H9 (cell line): ENCODE results near the gene OPTC. TPM values are rescaled to one million over a fixed set of nuclear protein-coding genes. Genes with fewer than 3 reads are reported as not detected.

Experiments used
- DNase-seq: peaks from one replicate; pipeline ENCODE4 v3.0.0-alpha.2; 2017
- H2AFZ ChIP-seq: one replicate; pipeline ENCODE4 v1.6.1; 2013; ENCODE audit warnings: mild to moderate bottlenecking, low read length, control low read depth, moderate library complexity
- H2AK5ac ChIP-seq: 2 replicates; pipeline ENCODE4 v1.6.1; 2013; ENCODE audit warnings: low read length, control low read depth, mixed read lengths; ENCODE audit not compliant: insufficient read length
- H2BK120ac ChIP-seq: one replicate; pipeline ENCODE4 v1.6.1; 2013; ENCODE audit warnings: low read depth, mild to moderate bottlenecking, low read length, control low read depth, inconsistent platforms; ENCODE audit not compliant: poor library complexity, severe bottlenecking
- H2BK12ac ChIP-seq: 2 replicates; pipeline ENCODE4 v1.6.1; 2013; ENCODE audit warnings: low read length, control low read depth, mixed read lengths, low read depth; ENCODE audit not compliant: insufficient read length
- H2BK15ac ChIP-seq: 2 replicates; pipeline ENCODE4 v1.6.1; 2013; ENCODE audit warnings: low read depth, low read length, control low read depth
- H2BK20ac ChIP-seq: one replicate; pipeline ENCODE4 v1.6.1; 2013; ENCODE audit warnings: low read depth, mild to moderate bottlenecking, low read length, control low read depth, inconsistent platforms; ENCODE audit not compliant: poor library complexity, severe bottlenecking
- H2BK5ac ChIP-seq: 2 replicates; pipeline ENCODE4 v1.6.1; 2013; ENCODE audit warnings: low read length, control low read depth, mixed read lengths; ENCODE audit not compliant: insufficient read length
- H3K14ac ChIP-seq: 2 replicates; pipeline ENCODE4 v1.6.1; 2013; ENCODE audit warnings: low read length, control low read depth; ENCODE audit not compliant: insufficient read depth
- H3K18ac ChIP-seq: 2 replicates; pipeline ENCODE4 v1.6.1; 2013; ENCODE audit warnings: low read depth, mild to moderate bottlenecking, mixed read lengths, low read length, control low read depth; ENCODE audit not compliant: insufficient read length
- H3K23ac ChIP-seq: 2 replicates; pipeline ENCODE4 v1.6.1; 2013; ENCODE audit warnings: low read length, control low read depth, mixed read lengths, low read depth; ENCODE audit not compliant: insufficient read length
- H3K23me2 ChIP-seq: 2 replicates; pipeline ENCODE4 v1.6.1; 2013; ENCODE audit warnings: low read depth, mild to moderate bottlenecking, mixed read lengths, low read length, control low read depth; ENCODE audit not compliant: insufficient read length, poor library complexity, severe bottlenecking
- H3K27ac ChIP-seq: 2 replicates; pipeline ENCODE4 v1.5.1; 2013; ENCODE audit warnings: low read length, control low read depth, mixed read lengths, low read depth; ENCODE audit not compliant: insufficient read length
- H3K27me3 ChIP-seq: 2 replicates; pipeline ENCODE4 v1.6.1; 2013; ENCODE audit warnings: low read length, control low read depth, inconsistent platforms; ENCODE audit not compliant: insufficient read depth
- H3K4ac ChIP-seq: 2 replicates; pipeline ENCODE4 v1.6.1; 2013; ENCODE audit warnings: low read depth, mild to moderate bottlenecking, control low read depth, inconsistent platforms, low read length, moderate library complexity
- H3K4me1 ChIP-seq: 2 replicates; pipeline ENCODE4 v1.6.1; 2013; ENCODE audit warnings: low read length, control low read depth, inconsistent platforms; ENCODE audit not compliant: insufficient read depth
- H3K4me2 ChIP-seq: 2 replicates; pipeline ENCODE4 v1.6.1; 2013; ENCODE audit warnings: low read length, control low read depth, mixed read lengths; ENCODE audit not compliant: insufficient read length, insufficient read depth
- H3K56ac ChIP-seq: 2 replicates; pipeline ENCODE4 v1.6.1; 2013; ENCODE audit warnings: low read depth, mild to moderate bottlenecking, mixed read lengths, low read length, control low read depth; ENCODE audit not compliant: insufficient read length
- H3K79me1 ChIP-seq: 2 replicates; pipeline ENCODE4 v1.6.1; 2013; ENCODE audit warnings: low read depth, mild to moderate bottlenecking, moderate library complexity, low read length, control low read depth, inconsistent platforms; ENCODE audit not compliant: insufficient read depth, poor library complexity, severe bottlenecking
- H3K79me2 ChIP-seq: 2 replicates; pipeline ENCODE4 v1.6.1; 2013; ENCODE audit warnings: low read length, control low read depth, inconsistent platforms; ENCODE audit not compliant: insufficient read depth
- H3K9ac ChIP-seq: 2 replicates; pipeline ENCODE4 v1.6.1; 2013; ENCODE audit warnings: low read length, control low read depth, mixed read lengths; ENCODE audit not compliant: insufficient read length; ENCODE audit errors: extremely low read depth
- H3K9me3 ChIP-seq: one replicate; pipeline ENCODE4 v1.6.1; 2013; ENCODE audit warnings: low read depth, low read length, inconsistent platforms; ENCODE audit not compliant: control insufficient read depth
- H3T11ph ChIP-seq: one replicate; pipeline ENCODE4 v1.6.1; 2013; ENCODE audit warnings: mild to moderate bottlenecking, low read length, control low read depth, inconsistent platforms
- H4K20me1 ChIP-seq: one replicate; pipeline ENCODE4 v1.6.1; 2013; ENCODE audit not compliant: control insufficient read depth, insufficient read length, insufficient read depth
- H4K5ac ChIP-seq: 2 replicates; pipeline ENCODE4 v1.6.1; 2013; ENCODE audit warnings: low read depth, mild to moderate bottlenecking, mixed read lengths, low read length, control low read depth; ENCODE audit not compliant: insufficient read length
- H4K8ac ChIP-seq: replicated peaks from 2 replicates; pipeline ENCODE4 v1.6.1; 2013; ENCODE audit warnings: low read length, control low read depth, mixed read lengths, low read depth; ENCODE audit not compliant: insufficient read length
- H4K91ac ChIP-seq: 2 replicates; pipeline ENCODE4 v1.6.1; 2013; ENCODE audit warnings: low read depth, mild to moderate bottlenecking, moderate library complexity, mixed read lengths, low read length, control low read depth; ENCODE audit not compliant: insufficient read length
- H3K27ac Mint-ChIP-seq, 3 experiments: 2 replicates in 2 of 3; 3 replicates in 1 of 3; pipeline ENCODE4 v1.8.0; 2020 to 2021; ENCODE audit warnings: mixed read lengths in 3 of 3, mild to moderate bottlenecking in 1 of 3, moderate library complexity in 1 of 3
- H3K27me3 Mint-ChIP-seq: 2 replicates; pipeline ENCODE4 v1.8.0; 2021; ENCODE audit warnings: low read depth, mild to moderate bottlenecking, moderate library complexity, mixed read lengths
- H3K36me3 Mint-ChIP-seq, 3 experiments: 2 replicates in 2 of 3; 3 replicates in 1 of 3; pipeline ENCODE4 v1.8.0; 2020 to 2021; ENCODE audit warnings: low read depth in 3 of 3, mixed read lengths in 3 of 3; ENCODE audit not compliant: insufficient read depth in 1 of 3
- H3K4me1 Mint-ChIP-seq, 2 experiments: 2 replicates each; pipeline ENCODE4 v1.8.0; 2020; ENCODE audit warnings: mixed read lengths in 2 of 2
- H3K4me3 Mint-ChIP-seq, 2 experiments: 2 replicates in 1 of 2; 3 replicates in 1 of 2; pipeline ENCODE4 v1.8.0; 2020 to 2021; ENCODE audit warnings: mild to moderate bottlenecking in 2 of 2, mixed read lengths in 2 of 2, moderate library complexity in 1 of 2
- H3K9me3 Mint-ChIP-seq, 2 experiments: 2 replicates in 1 of 2; 3 replicates in 1 of 2; pipeline ENCODE4 v1.8.0; 2020; ENCODE audit warnings: mild to moderate bottlenecking in 2 of 2, mixed read lengths in 2 of 2, moderate library complexity in 1 of 2
- WGBS: extraction: QIAGEN DNeasy Blood & Tissue Kit; methylation state at CpG from one replicate; pipeline ENCODE4 v1.1.7; 2013; ENCODE audit warnings: missing lambda C conversion rate, low lambda C conversion rate, mixed read lengths; ENCODE audit not compliant: insufficient read length; ENCODE audit errors: extremely low coverage; 5-methylcytosine and 5-hydroxymethylcytosine counted together
- total RNA-seq: library from RNA; stranded (reverse); gene quantifications from 2 replicates; pipeline ENCODE4 v1.2.1, GENCODE V29; 2021
- TF ChIP-seq, protein P1 (sequence below): fragments of 200-600 bp; sonication (generic); conservative IDR thresholded peaks from 3 replicates; pipeline ENCODE4 v1.8.0; 2021; ENCODE audit warnings: antibody characterized with exemption, mild to moderate bottlenecking

OPTC gene
- total RNA-seq, 1 experiment from 2014 or later = 1.1 TPM

DNA sequence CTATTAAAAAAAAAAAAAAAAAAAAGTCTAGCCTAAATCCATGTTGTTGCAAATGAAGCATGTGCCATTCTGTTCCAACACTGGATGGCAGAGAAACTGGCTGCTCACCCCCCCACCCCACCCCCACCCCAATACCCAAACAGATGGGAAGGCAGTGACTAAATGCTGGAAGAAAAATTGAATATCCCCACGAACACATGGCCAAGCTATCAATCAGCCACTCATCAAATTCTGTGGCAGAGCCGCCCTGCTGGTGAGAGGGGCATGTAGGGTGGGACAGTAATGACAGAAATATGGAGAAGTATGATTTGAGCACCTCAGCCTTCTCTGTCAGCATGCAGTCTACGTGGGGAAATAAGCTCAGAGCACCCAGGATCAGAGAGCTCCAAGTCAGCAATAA, 34.1 kb downstream of the OPTC start:
- H3K56ac ChIP-seq = no peak overlapping the region
- no peak overlapping the region for H2BK15ac ChIP-seq
- Mint-ChIP-seq H3K4me3 (no peak overlapping the region), H3K36me3 (no peaks in the 10 kb centered on the region), H3K27me3 (peaks cover 4% of the 10 kb centered on the region), H3K27ac (no peak overlapping the region), H3K9me3 (no peaks in the 10 kb centered on the region), H3K4me1 (peaks cover 29 to 36% of the 10 kb centered on the region in 2 experiments)
- H3K23ac ChIP-seq = no peak overlapping the region
- no peak overlapping the region for H4K8ac ChIP-seq
- no peak overlapping the region for H2BK5ac ChIP-seq
- no peaks in the 10 kb centered on the region for H3K9me3 ChIP-seq
- H3K14ac ChIP-seq = no peak overlapping the region
- no peak overlapping the region for H2BK20ac ChIP-seq
- no peak overlapping the region for H3T11ph ChIP-seq
- no peak overlapping the region for H2AFZ ChIP-seq
- H4K91ac ChIP-seq = no peak overlapping the region
- no CpG with 5 or more reads among the region's 3 CpGs for WGBS
- no peak overlapping the region for H2AK5ac ChIP-seq
- no peak overlapping the region for H3K9ac ChIP-seq
- H2BK120ac ChIP-seq = no peak overlapping the region
- no peaks in the 10 kb centered on the region for H3K23me2 ChIP-seq
- no peaks in the 10 kb centered on the region for H4K20me1 ChIP-seq
- H3K27ac ChIP-seq = no peak overlapping the region
- H3K4me1 ChIP-seq = peaks cover 6% of the 10 kb centered on the region; the same call in 1 of the 2 replicates
- H3K27me3 ChIP-seq = no peaks in the 10 kb centered on the region
- no peak overlapping the region for H3K18ac ChIP-seq
- no peak overlapping the region for H3K4ac ChIP-seq
- no peaks in the 10 kb centered on the region for H3K79me1 ChIP-seq
- DNase-seq = no peak
- H3K4me2 ChIP-seq = no peak overlapping the region
- no peaks in the 10 kb centered on the region for H3K79me2 ChIP-seq
- no peak overlapping the region for H2BK12ac ChIP-seq
- TF ChIP-seq, protein P1, sequence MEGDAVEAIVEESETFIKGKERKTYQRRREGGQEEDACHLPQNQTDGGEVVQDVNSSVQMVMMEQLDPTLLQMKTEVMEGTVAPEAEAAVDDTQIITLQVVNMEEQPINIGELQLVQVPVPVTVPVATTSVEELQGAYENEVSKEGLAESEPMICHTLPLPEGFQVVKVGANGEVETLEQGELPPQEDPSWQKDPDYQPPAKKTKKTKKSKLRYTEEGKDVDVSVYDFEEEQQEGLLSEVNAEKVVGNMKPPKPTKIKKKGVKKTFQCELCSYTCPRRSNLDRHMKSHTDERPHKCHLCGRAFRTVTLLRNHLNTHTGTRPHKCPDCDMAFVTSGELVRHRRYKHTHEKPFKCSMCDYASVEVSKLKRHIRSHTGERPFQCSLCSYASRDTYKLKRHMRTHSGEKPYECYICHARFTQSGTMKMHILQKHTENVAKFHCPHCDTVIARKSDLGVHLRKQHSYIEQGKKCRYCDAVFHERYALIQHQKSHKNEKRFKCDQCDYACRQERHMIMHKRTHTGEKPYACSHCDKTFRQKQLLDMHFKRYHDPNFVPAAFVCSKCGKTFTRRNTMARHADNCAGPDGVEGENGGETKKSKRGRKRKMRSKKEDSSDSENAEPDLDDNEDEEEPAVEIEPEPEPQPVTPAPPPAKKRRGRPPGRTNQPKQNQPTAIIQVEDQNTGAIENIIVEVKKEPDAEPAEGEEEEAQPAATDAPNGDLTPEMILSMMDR = no peak; the same call in 2 of the 3 replicates
- H4K5ac ChIP-seq = no peak overlapping the region
